ENCODE results near the gene PAXX.

DNA sequence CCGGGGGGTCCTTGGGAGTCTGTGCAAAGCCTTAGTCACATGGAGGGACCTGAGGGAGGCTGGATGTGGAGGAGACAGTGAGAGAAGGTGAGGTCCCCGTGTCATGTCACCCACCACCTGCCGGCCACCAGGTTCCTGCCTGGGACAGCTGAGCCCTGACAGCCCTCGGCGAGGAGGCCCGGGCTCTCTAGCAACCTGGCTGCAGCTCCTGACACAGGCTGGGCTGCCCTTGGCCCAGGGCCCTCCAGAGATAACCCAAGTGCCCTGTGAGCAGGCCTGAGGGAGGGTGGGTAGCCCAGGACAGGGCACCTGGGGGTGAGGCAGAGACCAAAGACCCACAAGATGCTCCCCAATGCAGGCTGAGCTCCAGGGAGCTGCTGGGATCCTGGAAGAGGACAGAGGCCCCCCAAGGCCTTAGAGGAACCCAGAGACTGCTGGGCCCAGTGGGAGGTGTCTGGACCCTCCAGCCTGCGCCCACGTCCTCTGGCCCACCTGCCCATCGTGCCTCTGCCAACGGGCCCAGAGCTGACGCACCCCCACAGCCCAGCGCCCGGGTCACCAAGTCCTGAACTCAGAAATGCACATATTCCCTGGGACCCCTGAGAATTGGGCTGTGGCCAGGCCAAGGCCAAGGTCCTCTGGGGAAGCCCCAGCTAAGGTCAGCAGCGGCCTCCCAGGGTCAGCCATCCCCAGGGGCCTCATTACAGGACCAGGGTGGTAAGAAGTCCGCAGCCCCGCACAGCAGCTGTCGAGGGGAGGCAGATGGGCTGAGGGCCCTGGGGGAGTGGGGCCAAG is 23.7 kb upstream of the PAXX start:
- TF ChIP-seq, protein P1, sequence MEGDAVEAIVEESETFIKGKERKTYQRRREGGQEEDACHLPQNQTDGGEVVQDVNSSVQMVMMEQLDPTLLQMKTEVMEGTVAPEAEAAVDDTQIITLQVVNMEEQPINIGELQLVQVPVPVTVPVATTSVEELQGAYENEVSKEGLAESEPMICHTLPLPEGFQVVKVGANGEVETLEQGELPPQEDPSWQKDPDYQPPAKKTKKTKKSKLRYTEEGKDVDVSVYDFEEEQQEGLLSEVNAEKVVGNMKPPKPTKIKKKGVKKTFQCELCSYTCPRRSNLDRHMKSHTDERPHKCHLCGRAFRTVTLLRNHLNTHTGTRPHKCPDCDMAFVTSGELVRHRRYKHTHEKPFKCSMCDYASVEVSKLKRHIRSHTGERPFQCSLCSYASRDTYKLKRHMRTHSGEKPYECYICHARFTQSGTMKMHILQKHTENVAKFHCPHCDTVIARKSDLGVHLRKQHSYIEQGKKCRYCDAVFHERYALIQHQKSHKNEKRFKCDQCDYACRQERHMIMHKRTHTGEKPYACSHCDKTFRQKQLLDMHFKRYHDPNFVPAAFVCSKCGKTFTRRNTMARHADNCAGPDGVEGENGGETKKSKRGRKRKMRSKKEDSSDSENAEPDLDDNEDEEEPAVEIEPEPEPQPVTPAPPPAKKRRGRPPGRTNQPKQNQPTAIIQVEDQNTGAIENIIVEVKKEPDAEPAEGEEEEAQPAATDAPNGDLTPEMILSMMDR (IDR thresholded peaks at IDR 0.05), result no peak
- no peak for TF ChIP-seq POLR2A (IDR thresholded peaks at IDR 0.05)

All from Peyer's patch (tissue), 4 donors.